GM20431 (cell line): ENCODE data around the gene NDST3.

Experiments used
- in situ Hi-C: fragments of 300-500 bp; cut with MseI, MboI; formaldehyde crosslinking; loops from one replicate; pipeline ENCODE4 v1.15.0; 2020; ENCODE audit warnings: low sequenced_read_pairs; ENCODE audit not compliant: unreplicated experiment

The NDST3 gene

DNA sequence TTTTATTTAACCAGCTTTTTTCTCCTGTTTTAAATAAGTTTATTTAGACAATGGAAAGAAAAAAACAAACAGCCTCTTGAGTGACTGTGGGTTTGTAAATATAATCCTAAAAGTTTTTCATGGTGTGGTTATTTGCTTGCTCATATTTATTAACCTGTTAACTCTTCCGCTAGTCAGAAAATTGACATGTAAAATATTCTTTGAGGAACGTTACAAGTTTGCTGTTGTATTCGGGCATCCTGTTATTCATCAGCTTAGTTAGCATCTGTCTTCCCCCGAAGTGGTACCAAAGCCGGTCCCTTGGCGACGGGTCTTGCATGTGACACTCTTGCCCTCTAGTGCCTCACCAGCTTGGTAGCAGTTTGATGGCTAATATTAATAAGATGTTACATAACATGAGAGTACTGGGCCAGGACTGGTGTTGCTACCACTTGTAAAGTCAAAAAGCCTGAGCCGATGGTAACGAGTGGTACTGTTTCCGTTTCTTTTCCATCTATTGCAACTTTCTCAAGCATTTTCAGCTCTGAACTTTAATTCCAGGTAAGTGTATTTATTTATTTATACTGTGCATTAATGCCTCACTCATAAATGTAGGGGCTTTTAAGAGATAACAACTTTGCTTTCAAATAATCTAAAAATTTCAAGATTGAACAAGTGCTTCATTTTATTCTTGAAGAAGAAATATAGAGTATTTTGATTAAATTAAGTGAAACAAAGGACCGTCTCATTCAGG lies at the start of gene NDST3:
Gene NDST3 (plus strand): TSS at position 434 of the 733 bp plus-strand sequence. CDS start 19,425 bp downstream, outside the sequence.
- in situ Hi-C loops, result no loop called here

DNA sequence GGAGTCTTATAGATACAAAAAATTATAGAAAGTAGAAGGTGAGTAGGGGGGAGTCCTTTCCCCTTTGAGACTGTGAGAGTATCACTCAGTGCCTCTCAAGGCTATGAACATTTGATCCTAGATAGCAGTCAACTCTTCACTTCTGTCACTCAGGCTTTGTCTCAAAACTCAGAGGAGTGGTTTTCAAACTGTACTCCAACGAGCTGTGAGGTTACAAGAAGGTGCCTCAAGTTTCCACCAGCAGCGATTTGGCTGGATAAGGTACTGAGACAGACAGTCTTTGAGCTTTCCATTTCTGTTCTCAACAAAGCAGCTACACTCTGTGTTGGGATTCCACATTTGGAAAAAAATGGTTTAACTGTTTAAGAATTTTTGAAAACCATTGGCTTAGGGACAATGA lies 48.0 kb upstream of the NDST3 start:
- in situ Hi-C loops, result no loop called here

DNA sequence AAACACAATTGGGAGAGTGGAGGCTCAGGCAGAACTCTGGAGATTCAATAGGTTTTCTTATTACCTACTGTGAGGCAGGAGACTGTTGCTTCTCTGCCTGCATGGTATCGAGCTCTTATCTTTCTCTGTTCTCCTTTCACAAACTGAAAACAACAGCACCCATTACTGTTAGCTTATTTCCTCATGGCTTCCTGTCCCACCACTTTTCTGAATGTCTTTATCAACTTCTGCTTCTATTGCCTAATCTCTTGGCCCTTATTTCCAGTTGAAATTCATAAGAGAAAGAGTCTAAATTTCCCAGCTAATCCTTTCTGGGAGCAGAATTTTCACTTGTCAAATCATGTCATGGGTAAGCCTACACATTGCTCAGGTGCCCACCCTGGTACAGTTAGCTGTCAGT lies 46.8 kb upstream of the NDST3 start:
- in situ Hi-C loops, result no loop called here

DNA sequence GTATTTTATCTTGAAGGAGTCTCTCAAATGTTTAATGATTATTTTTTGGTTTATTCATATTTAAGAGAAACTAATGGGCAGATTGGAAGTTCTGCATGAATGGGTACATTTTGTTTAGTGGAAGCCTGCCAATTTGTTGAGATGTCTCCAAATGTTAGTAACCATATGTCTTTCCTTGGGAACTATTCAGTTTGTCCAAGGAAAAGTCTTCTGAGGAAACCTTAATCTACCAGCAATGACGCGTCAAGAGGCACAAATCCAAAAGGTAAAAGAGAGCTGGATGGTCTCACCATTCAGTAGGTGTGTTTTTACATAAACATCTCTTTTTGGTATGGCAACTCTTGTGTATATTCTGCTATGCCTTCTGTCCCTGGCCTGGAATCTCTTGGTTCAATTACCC lies 37.4 kb upstream of the NDST3 start:
- in situ Hi-C loops, result no loop called here

DNA sequence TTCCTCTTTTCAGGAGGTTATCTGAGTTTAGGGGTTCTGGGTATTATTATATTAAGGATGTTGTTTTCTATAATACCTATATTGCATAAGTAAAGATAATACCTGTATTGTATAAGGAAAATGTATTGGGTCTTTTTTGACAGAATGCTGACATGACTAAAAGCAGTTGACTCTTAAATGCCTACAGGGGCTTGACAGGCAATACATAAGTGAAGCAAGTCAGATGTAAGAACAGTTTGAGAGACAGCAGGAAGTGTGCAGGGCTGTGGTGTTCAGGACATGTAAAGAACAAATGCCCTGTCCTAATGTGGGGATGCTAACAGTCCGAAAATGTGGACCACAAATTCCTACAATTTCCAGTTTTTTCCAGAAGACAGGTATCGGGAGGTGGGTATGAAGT lies 30.2 kb upstream of the NDST3 start:
- in situ Hi-C loops, result no loop called here

DNA sequence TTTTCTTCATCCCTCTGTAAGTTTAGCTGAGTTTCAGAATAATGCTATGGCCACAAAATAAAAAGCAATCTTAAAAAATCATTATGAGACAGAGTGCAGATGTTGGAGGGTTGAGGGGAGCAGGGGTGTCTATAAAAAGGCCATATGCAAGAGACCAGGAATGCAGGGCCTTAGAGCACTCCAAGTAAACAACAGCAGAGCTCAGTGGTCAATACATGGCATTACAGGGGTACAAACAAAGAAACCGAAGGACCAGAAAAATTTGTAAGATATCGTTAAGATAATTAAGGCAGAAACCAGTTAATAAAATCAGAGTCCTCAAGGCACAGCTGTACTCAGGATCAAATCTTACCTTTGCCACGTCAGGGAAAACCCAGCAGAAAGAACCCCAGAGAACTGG lies 28.4 kb upstream of the NDST3 start:
- in situ Hi-C loops, result no loop called here

DNA sequence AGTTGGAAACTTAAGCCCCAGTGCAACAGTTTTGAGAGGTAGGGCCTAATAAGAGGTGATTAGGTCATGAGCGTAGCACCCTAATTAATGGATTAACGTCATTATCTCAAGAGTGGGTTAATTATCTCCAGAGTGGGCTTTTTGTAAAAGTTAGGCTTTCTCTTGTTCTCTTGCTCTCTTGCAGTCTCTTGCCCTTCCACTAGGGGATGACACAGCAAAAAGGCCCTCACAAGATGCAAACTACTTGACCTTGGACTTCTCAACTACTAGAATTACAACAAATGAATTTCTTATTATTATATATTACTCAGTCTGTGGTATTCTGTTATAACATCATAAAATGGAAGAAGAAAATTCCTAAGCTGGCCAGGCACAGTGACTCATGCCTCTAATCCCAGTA lies 22.1 kb upstream of the NDST3 start:
- in situ Hi-C loops, result no loop called here

DNA sequence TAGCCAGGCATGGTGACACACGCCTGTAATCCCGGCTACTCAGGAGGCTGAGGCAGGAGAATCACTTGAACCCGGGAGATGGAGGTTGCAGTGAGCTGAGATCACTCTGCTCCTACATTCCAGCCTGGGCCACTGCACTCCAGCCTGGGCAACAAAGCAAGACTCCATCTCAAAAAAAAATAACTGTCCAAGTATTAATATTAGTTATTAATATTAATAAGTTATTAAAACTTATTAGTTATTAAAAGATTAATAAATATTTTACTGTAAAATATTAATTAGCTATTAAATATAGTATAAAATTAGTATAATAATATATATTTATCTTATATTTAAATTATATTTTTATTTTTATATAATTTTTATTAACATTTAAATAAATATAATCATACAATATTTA lies 19.5 kb upstream of the NDST3 start:
- in situ Hi-C loops, result no loop called here

DNA sequence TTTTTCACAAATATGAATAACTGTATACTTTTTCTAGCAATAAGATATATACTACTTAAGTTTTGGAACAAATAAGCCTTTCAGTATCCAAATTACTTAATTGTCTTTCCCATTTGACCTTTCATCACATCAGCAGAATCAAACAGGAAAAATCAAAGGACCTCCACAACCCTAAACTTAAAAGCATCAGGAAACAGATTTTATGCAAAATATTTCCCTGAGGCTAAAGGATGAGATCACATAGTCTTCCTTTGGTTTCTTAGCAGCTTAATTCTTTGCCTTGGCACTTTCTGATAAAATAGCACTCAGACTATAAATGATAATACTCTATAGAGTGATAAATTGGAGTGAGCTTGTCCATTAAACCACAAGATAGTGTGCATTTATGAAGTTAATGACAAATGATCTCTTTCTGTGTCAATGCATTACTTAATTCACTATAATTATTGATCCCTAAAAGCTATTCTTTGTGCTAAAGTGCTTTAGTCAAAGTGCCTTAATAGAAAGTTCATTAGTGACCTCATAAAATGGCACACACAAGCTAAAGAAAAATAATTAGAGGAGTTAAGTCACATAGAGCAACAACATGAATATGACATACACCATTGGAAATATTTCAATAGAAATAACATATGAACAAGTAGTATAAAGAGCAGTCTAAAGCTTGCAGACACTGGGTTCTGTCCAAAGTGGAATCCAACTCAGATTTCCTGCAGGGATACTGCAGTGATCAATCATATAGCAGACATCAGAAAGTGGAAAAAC lies 15.7 kb upstream of the NDST3 start:
- in situ Hi-C loops, result no loop called here

DNA sequence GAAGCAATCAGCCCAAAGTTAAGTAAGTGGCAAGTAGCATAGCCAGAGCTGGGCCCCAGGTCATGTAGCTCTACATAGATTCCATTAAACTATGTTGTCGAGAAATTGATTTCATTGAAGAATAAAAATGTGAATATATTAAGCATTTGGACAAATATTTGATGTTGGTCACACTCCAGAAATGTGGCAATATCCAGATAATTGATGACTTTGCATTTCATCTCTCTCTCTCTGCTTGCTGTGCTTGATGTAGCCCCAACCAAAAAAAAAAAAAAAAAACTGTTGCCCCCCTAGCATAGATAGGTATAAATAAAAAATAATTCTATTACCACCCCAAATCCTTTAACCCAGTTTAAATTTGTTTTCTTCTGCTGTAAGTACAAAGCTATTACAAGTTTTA lies 7.5 kb upstream of the NDST3 start:
- in situ Hi-C loops, result no loop called here

DNA sequence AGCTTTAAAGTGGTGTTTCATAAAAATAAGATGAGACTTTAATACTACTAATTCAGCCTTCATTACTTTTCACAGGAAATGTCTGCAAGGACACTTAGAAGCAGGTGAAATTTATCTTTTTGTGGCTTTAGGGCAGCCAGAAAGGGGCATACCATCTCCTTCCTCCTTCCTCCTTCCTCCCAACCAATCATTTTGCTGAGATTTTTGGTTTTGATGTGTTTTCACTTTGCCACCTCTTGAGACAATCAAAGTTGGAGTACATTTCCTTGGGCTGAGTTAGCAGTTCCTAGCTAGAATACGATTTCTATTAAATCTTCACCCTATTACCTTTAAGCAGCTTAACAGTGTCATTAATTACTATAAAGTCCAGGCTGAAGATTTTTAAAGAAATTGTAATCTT lies 5.1 kb upstream of the NDST3 start:
- in situ Hi-C loops, result no loop called here

DNA sequence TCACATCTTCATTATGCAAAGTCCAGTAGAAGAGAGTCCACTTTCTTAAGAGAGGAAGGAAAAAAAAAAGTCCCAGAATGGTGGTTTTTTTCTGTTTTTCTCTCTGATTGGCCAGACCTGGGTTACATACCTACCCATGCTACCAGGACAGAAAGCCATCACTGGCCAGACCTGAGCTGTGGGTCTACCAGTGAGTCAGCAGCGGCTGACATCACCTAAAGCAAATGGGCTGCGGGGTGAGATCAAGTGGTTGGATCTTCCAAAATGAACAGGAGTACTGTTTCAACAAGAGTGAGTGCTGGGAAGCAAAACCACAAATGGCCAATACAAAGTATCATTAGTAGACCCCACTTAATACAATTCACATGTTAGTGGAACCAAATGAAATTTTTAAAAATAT lies 1.6 kb upstream of the NDST3 start:
- in situ Hi-C loops, result no loop called here

DNA sequence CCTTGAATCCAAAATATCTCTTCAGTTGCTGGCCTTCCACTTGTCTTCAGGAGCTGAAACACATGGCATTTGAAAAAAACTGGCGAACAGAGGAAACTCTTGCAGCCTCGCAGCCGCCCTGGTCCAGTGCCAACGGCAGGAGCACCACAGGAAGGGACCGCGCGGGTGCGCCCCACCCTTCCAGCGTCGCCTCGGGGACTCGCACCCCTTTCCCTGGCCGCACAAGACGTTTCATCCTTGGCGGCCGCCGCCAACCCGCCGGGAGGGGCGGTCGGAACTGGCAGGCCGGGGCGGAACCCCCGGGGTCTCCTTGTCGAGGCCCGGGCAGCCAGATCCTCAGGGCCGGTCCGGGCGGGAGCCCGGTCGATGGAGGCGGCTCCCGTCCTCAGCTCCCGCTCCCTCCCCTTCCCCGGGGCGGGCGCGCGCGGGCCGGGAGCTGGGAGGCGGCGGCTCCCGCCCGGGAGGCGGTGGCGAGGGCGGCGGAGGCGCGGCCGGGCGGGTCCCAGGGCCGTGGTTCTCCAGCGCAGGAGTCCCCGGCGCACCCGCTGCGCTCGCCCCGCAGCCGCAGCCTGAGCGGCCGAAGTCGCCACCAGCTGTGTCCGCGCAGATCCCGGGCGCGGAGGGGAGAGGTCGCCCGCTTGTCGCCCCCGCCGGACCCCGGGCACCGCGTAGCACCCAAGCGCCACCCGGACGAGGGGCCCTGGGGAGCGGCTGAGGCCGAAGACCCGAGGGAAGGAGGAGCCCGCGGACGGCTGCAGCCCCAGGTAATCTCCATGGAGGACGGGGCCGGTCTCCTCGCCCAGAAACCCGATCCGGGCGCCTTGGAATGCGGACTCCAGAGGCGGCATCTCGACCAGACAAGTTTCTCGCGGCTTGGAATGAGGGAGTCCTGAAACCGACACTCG lies 886 bp upstream of the NDST3 start:
- in situ Hi-C loops, result no loop called here

DNA sequence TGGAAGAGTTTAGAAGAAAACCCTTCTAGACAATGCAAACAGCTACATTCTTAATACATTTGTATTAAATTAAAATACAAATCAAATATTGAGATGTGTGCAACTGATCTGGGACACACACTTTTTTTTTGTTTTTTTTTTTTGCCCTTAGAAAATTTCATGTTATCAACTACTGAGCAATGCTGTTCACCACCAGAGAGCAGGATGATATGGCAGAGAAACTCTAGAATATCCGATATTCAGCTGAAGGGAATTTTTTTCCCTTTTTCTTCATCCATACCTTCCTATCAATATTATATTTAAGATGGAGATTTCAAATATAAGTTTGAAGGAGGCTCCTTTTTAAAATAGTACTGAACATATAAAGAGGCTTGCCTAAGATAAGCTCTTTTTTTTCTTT lies 1.0 kb downstream of the NDST3 start:
- in situ Hi-C loops, result no loop called here

DNA sequence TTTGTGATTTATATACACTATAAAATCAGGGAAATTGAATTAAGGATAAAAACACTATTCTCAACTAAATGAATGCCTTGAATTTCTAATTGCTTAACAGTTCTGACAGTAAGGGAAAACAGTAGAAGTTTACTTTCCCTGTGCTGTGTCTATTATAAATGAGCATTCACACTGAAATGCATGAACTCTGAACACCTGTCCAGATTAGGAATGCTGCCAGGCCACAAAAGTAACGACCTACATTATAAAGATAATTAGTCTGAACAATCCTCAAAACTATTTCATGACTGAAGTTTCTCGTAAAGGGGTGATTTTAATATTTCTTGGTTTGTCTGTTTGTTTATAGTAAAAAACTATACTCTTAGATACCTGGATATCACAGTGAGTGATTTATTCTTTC lies 2.0 kb downstream of the NDST3 start:
- in situ Hi-C loops, result no loop called here

DNA sequence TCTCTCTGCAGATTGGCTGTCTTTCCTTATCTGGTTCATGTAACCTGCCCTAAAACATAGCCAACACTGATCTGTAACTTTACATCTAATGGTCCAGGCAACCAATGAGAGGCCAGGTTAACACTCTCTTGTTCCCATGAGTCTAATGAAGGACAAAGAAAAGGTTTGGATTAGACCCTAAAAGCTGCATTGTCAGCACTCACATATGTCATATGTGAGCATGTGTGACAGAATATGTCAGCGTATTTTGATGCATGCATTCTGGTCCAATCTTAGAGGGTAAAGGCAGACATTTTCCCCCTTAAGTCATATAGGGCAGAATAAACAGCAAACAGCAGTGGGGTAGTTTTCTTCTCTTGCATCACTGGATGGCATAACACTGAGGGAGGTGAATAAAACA lies 3.7 kb downstream of the NDST3 start:
- in situ Hi-C loops, result no loop called here

DNA sequence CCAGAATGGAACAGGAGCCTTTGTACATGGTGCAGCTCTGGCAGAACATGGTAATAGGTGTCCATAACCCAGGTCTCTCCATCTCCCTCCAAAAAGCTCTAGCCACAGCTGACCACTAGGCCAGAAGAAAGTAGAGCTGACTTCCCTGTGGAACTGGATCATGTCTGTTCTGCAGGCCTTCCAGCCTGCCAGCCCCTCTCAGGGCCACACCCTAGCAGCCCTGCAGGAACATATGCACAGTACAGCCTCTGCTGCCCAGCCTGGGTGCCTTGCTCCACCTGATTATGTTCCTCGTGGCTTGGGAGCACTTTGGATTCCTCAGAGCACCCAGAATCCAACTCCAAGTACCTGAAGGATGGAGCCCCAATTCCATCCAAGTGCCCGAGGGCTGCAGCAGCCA lies 12.0 kb downstream of the NDST3 start:
- in situ Hi-C loops, result no loop called here

DNA sequence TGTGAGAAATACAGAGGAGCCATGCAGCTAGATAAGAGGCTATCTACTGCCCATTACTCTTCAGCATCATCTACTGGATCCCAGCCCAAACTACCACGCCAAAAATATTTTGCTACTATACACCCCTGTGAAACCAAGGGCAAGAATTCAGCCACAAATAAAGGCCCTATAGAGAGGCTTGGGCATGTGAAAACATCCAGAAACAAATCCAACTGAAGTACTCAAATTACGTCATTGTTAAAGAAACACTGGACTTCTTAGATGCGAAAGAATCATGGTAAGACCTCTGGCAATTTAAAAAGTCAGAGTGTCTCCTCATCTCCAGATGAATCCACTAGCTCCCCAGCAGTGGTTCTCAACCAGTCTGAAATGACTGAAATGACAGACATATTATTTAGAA lies 12.8 kb downstream of the NDST3 start:
- in situ Hi-C loops, result no loop called here

DNA sequence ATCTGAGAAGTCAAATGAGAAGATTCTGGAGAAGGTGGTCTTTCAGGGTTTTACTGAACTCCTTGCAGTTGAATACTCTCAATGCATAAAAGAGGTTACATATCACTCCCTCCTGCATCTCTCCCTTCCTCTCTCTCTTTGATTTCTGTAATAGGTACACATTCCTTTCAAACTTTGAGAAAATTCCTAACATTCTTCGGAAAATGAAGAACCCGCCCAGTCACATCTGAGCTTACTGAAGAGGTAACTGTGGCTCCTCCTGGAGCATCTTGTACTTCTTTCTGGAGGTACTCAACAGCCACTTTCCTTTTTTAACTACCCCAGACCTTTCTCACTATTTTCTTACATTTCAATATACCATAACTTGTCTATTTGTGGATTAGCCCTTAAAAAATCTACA lies 24.7 kb downstream of the NDST3 start:
- in situ Hi-C loops, result no loop called here

DNA sequence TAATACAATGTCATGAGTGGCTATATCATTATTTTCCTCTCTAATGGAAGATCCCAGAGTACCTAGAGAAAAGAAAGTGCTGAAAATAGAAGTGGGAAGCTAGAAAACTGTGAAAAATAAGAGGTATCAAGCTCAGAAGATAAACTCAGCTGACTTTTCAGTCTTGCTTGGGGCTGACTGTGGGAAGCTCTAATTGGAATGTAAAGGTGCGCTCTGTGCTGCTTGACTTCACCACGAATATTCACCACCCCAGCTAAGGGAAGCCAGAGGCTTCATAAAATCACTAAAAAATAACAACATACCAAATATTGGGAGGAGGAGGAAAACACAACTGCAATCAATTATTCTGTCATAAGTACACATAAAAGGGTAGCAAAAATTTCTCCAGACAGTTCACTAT lies 25.1 kb downstream of the NDST3 start:
- in situ Hi-C loops, result no loop called here
